K562 (cell line): ENCODE data around the gene TMEM225B. TPM values are rescaled to one million over a fixed set of nuclear protein-coding genes. Genes with fewer than 3 reads are reported as not detected.
A peak's percentile ranks its signal among the peaks of the same experiment; 100 is the strongest.

Experiments
- ATAC-seq: fragments of 200-7000 bp; cut with Tn5 transposase; 3 replicates; pipeline ENCODE4 v1.9.1; 2020; ENCODE audit warnings: moderate library complexity
- BruUV-seq: library from RNA; stranded (reverse); fragments of 400-500 nt; replicated peaks from 2 replicates; lab custom pipeline; 2021; lab: Mats Ljungman, UMichigan
- CTCF ChIA-PET: fragments of 300-600 bp; formaldehyde crosslinking; extraction: SDS; loops from one replicate; lab custom pipeline; 2021; ENCODE audit warnings: low intra/inter-chr PET ratio; lab: Yijun Ruan, JAX
- POLR2A ChIA-PET: fragments of 300-600, 350-650 bp; sonication (Branson Sonifier 250); formaldehyde crosslinking; extraction: SDS; loops from one replicate; lab custom pipeline; 2021; ENCODE audit warnings: antibody characterized with exemption, inconsistent platforms; lab: Yijun Ruan, JAX
- DNase-seq, 4 experiments: peaks; one replicate each; pipeline versions ENCODE4 v3.0.0 to v3.0.0-alpha.2; 2011 to 2018; ENCODE audit warnings: low spot score in 3 of 4, mixed read lengths in 3 of 4; ENCODE audit errors: extremely low read depth in 1 of 4
- FAIRE-seq: peaks from 2 replicates; lab custom pipeline; 2011; peaks lifted over from hg19 to GRCh38; lab: Jason Lieb, UNC
- H2AFZ ChIP-seq: 2 replicates; pipeline ENCODE4 v1.6.0; 2011; ENCODE audit warnings: low read depth, low read length, control low read depth, inconsistent platforms
- H3K27ac ChIP-seq: fragments of 200-600 bp; 3 replicates; pipeline ENCODE4 v1.8.0; 2011; ENCODE audit warnings: low read depth, mild to moderate bottlenecking, control low read depth, inconsistent platforms, low read length, moderate library complexity, mixed read lengths; ENCODE audit errors: extremely low read depth
- H3K27me3 ChIP-seq, 2 experiments: fragments of 300-600 bp in 1 of 2; 2 replicates in 1 of 2; 3 replicates in 1 of 2; pipeline versions ENCODE4 v1.6.0 to v1.8.0; 2011; ENCODE audit warnings: inconsistent platforms in 2 of 2, low read length in 2 of 2, mild to moderate bottlenecking in 1 of 2, mixed read lengths in 1 of 2, moderate library complexity in 1 of 2; ENCODE audit not compliant: control insufficient read depth in 2 of 2, insufficient read depth in 2 of 2
- H3K36me3 ChIP-seq: fragments of 300-600 bp; 3 replicates; pipeline ENCODE4 v1.8.0; 2011; ENCODE audit warnings: mild to moderate bottlenecking, low read length, inconsistent platforms; ENCODE audit not compliant: control insufficient read depth, insufficient read depth
- H3K4me1 ChIP-seq, 2 experiments: fragments of 200-600 bp in 1 of 2; replicated peaks in 1 of 2; 2 replicates in 1 of 2; 3 replicates in 1 of 2; pipeline versions ENCODE4 v1.5.1 to v1.8.0; 2011; ENCODE audit warnings: inconsistent platforms in 2 of 2, low read length in 2 of 2, mild to moderate bottlenecking in 1 of 2, mixed read lengths in 1 of 2, moderate library complexity in 1 of 2; ENCODE audit not compliant: control insufficient read depth in 2 of 2, insufficient read depth in 2 of 2
- H3K4me2 ChIP-seq: 2 replicates; pipeline ENCODE4 v1.6.1; 2011; ENCODE audit warnings: low read length, control low read depth, inconsistent platforms, mixed read lengths; ENCODE audit not compliant: insufficient read depth
- H3K4me3 ChIP-seq: fragments of 200-600 bp; sonication (generic), shearing (Covaris generic); 2 replicates; pipeline ENCODE4 v1.5.1; 2016; ENCODE audit warnings: control low read depth, inconsistent platforms
- H3K79me2 ChIP-seq: fragments of 200-600 bp; 3 replicates; pipeline ENCODE4 v1.8.0; 2011; ENCODE audit warnings: low read length, inconsistent platforms; ENCODE audit not compliant: control insufficient read depth, insufficient read depth
- H3K9ac ChIP-seq, 2 experiments: 2 replicates each; pipeline versions ENCODE4 v1.6.0 to v1.6.1; 2011; ENCODE audit warnings: low read depth in 2 of 2, low read length in 2 of 2, control low read depth in 1 of 2, inconsistent platforms in 1 of 2, mild to moderate bottlenecking in 1 of 2, mixed read lengths in 1 of 2; ENCODE audit not compliant: insufficient read depth in 1 of 2
- H3K9me1 ChIP-seq: one replicate; pipeline ENCODE4 v1.6.0; 2011; ENCODE audit warnings: inconsistent platforms, mild to moderate bottlenecking, low read length, moderate library complexity; ENCODE audit not compliant: control insufficient read depth, insufficient read depth
- H3K9me3 ChIP-seq: replicated peaks from 2 replicates; pipeline ENCODE4 v1.5.1; 2011; ENCODE audit warnings: low read depth, low read length, inconsistent platforms; ENCODE audit not compliant: control insufficient read depth, insufficient read depth
- H4K20me1 ChIP-seq: replicated peaks from 2 replicates; pipeline ENCODE4 v1.6.1; 2011; ENCODE audit warnings: low read length, inconsistent platforms, mixed read lengths; ENCODE audit not compliant: control insufficient read depth, insufficient read depth
- BCOR ChIP-seq: fragments of 450-650 bp; IDR thresholded peaks from 2 replicates; pipeline ENCODE4 v1.6.1; 2016
- CREBBP ChIP-seq: IDR thresholded peaks from one replicate; pipeline ENCODE4 v1.6.1; 2012; ENCODE audit warnings: low read depth, mild to moderate bottlenecking, control low read depth, inconsistent platforms, low read length
- DEAF1 ChIP-seq: fragments of 450-650 bp; formaldehyde crosslinking; IDR thresholded peaks from 2 replicates; pipeline ENCODE4 v1.4.0; 2020; ENCODE audit warnings: mild to moderate bottlenecking, moderate library complexity
- POLR2A ChIP-seq: fragments of 450-650 bp; conservative IDR thresholded peaks from 2 replicates; pipeline ENCODE4 v1.6.1; 2016
- SIN3A ChIP-seq, 2 experiments: fragments of 150-350 bp in 1 of 2; IDR thresholded peaks; 2 replicates each; pipeline ENCODE4 v1.6.1; 2011 to 2016; ENCODE audit warnings: borderline replicate concordance in 2 of 2, low read depth in 2 of 2, low read length in 2 of 2, mild to moderate bottlenecking in 2 of 2, moderate library complexity in 2 of 2; ENCODE audit not compliant: control insufficient read depth in 1 of 2
- SIX5 ChIP-seq, 2 experiments: IDR thresholded peaks; 2 replicates each; pipeline ENCODE4 v1.6.1; 2011; ENCODE audit warnings: low read length in 2 of 2, borderline replicate concordance in 1 of 2, low read depth in 1 of 2, mild to moderate bottlenecking in 1 of 2, moderate library complexity in 1 of 2; ENCODE audit not compliant: insufficient read depth in 1 of 2
- SRF ChIP-seq, 2 experiments: fragments of 250-450, 450-650 bp in 1 of 2; sonication (Bioruptor Pico) in 1 of 2; sonication (generic) in 1 of 2; formaldehyde crosslinking; IDR thresholded peaks; 2 replicates each; pipeline versions ENCODE4 v1.5.0 to v1.5.1; 2020 to 2022; ENCODE audit warnings: mild to moderate bottlenecking in 1 of 2, missing genetic modification reagents in 1 of 2
- WGBS: fragments of 100-300 bp; shearing (Covaris generic); methylation state at CpG from one replicate; pipeline ENCODE4 v1.1.6; 2016; ENCODE audit warnings: low coverage, mixed read lengths; ENCODE audit not compliant: insufficient coverage; ENCODE audit errors: missing lambda C conversion rate; 5-methylcytosine and 5-hydroxymethylcytosine counted together
- in situ Hi-C: fragments of 300-500 bp; cut with MboI; formaldehyde crosslinking; loops from 4 replicates; pipeline ENCODE4 v1.15.0; 2018; ENCODE audit warnings: inconsistent platforms, mixed read lengths
- intact Hi-C: fragments of 100-400 bp; cut with micrococcal nuclease; formaldehyde crosslinking; loops from 2 replicates; pipeline ENCODE4 v1.14.2; 2022
- polyA plus RNA-seq, 8 experiments: library from polyadenylated mRNA; depleted of rRNA in 4 of 8; stranded (reverse) in 5 of 8; unstranded in 3 of 8; fragments of >200 nt; fragmentation: Nextera tagmentation in 2 of 8; fragmentation: Illumina TruSeq in 1 of 8; extraction: Ambion mirVana in 2 of 8; extraction: Trizol in 1 of 8; gene quantifications; 2 replicates each; pipeline versions ENCODE4 v1.2.1 to v1.2.3, GENCODE V29; 2011 to 2014; ENCODE audit warnings: inconsistent platforms in 1 of 8, missing spikeins in 1 of 8
- total RNA-seq, 7 experiments: library from RNA; depleted of rRNA in 6 of 7; stranded (reverse); fragments of >200 nt in 6 of 7; fragmentation: Illumina TruSeq in 2 of 7; extraction: Trizol in 2 of 7; gene quantifications; 2 replicates each; pipeline versions ENCODE4 v1.2.1 to v1.2.3, GENCODE V29; 2011 to 2021; ENCODE audit warnings: low replicate concordance in 1 of 7

The TMEM225B gene
- total and polyA plus RNA-seq, 9 of the 15 experiments (the other 6 are each of a cell fraction or from before 2014, with no cell fraction given) = 0.08 to 0.73 (median 0.56) TPM

DNA sequence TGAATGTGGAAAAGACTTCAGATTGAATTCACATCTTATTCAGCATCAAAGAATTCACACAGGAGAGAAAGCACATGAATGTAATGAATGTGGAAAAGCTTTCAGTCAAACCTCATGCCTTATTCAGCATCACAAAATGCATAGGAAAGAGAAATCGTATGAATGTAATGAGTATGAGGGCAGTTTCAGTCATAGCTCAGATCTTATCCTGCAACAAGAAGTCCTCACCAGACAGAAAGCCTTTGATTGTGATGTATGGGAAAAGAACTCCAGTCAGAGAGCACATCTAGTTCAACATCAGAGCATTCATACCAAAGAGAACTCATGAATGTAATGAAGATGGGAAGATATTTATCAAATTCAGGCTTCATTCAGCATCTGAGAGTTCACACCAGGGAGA, 24.8 kb upstream of the TMEM225B start (continued):
- peak; percentile 54; the same call in 1 of the 2 replicates for TF ChIP-seq POLR2A
- no peak for TF ChIP-seq SIX5 (IDR thresholded peaks at IDR 0.05; ENCODE audit: borderline replicate concordance in 1 of 2, insufficient read depth in 1 of 2, low read depth in 1 of 2, low read length in 2 of 2)
- TF ChIP-seq CREBBP = no peak

- intact Hi-C loops = no loop called here
- WGBS = 81% methylated on average over 3 of the region's 3 CpGs
- TF ChIP-seq SIN3A (IDR thresholded peaks at IDR 0.05; ENCODE audit: borderline replicate concordance in 2 of 2, control insufficient read depth in 1 of 2, low read depth in 2 of 2, low read length in 2 of 2) (no peak), DEAF1 (CRISPR knock-in tag) (no peak), SRF (CRISPR knock-in tag; IDR thresholded peaks at IDR 0.05) (no peak), BCOR (no peak)
- no peak for ATAC-seq
- H3K79me2 ChIP-seq = no peaks in the 10 kb centered on the region
- H3K27me3 ChIP-seq = no peaks in the 10 kb centered on the region
- no peaks in the 10 kb centered on the region for H4K20me1 ChIP-seq
- H3K9me1 ChIP-seq = no peaks in the 10 kb centered on the region
- no peak for FAIRE-seq
- POLR2A ChIA-PET = interaction anchor here (1.0 to 1.4 kb wide), 2 partner anchors 12 to 24 kb away, joined by 4 read pairs; partner anchors contain the start of gene FAM200A
- DNase-seq = no peak
- peaks cover 31% of the 10 kb centered on the region for H3K36me3 ChIP-seq
- H3K9me3 ChIP-seq = no peaks in the 10 kb centered on the region
- peaks cover 0 to 17% of the 10 kb centered on the region in 2 experiments; a peak in 2 of 5 replicates for H3K4me1 ChIP-seq
- no peak overlapping the region for H3K27ac ChIP-seq
- no peak overlapping the region for H3K4me2 ChIP-seq
- H2AFZ ChIP-seq = no peak overlapping the region
- in situ Hi-C loops = no loop called here
- no TSS peak for BruUV-seq
- H3K9ac ChIP-seq = no peak overlapping the region
- CTCF ChIA-PET = no interaction called here
- no peak overlapping the region for H3K4me3 ChIP-seq
Observed at GRCh38 chr7:99576251-99576650, 21.8 kb upstream of the TMEM225B start.
